H9 (cell line): Measurements from ENCODE around the gene CYB5RL. TPM values are rescaled to one million over a fixed set of nuclear protein-coding genes. Genes with fewer than 3 reads are reported as not detected.

Source experiments
- DNase-seq: peaks from one replicate; pipeline ENCODE4 v3.0.0-alpha.2; 2017
- H2AFZ ChIP-seq: one replicate; pipeline ENCODE4 v1.6.1; 2013; ENCODE audit warnings: mild to moderate bottlenecking, low read length, control low read depth, moderate library complexity
- H2AK5ac ChIP-seq: 2 replicates; pipeline ENCODE4 v1.6.1; 2013; ENCODE audit warnings: low read length, control low read depth, mixed read lengths; ENCODE audit not compliant: insufficient read length
- H2BK120ac ChIP-seq: one replicate; pipeline ENCODE4 v1.6.1; 2013; ENCODE audit warnings: low read depth, mild to moderate bottlenecking, low read length, control low read depth, inconsistent platforms; ENCODE audit not compliant: poor library complexity, severe bottlenecking
- H2BK12ac ChIP-seq: 2 replicates; pipeline ENCODE4 v1.6.1; 2013; ENCODE audit warnings: low read length, control low read depth, mixed read lengths, low read depth; ENCODE audit not compliant: insufficient read length
- H2BK15ac ChIP-seq: 2 replicates; pipeline ENCODE4 v1.6.1; 2013; ENCODE audit warnings: low read depth, low read length, control low read depth
- H2BK20ac ChIP-seq: one replicate; pipeline ENCODE4 v1.6.1; 2013; ENCODE audit warnings: low read depth, mild to moderate bottlenecking, low read length, control low read depth, inconsistent platforms; ENCODE audit not compliant: poor library complexity, severe bottlenecking
- H2BK5ac ChIP-seq: 2 replicates; pipeline ENCODE4 v1.6.1; 2013; ENCODE audit warnings: low read length, control low read depth, mixed read lengths; ENCODE audit not compliant: insufficient read length
- H3K14ac ChIP-seq: 2 replicates; pipeline ENCODE4 v1.6.1; 2013; ENCODE audit warnings: low read length, control low read depth; ENCODE audit not compliant: insufficient read depth
- H3K18ac ChIP-seq: 2 replicates; pipeline ENCODE4 v1.6.1; 2013; ENCODE audit warnings: low read depth, mild to moderate bottlenecking, mixed read lengths, low read length, control low read depth; ENCODE audit not compliant: insufficient read length
- H3K23ac ChIP-seq: 2 replicates; pipeline ENCODE4 v1.6.1; 2013; ENCODE audit warnings: low read length, control low read depth, mixed read lengths, low read depth; ENCODE audit not compliant: insufficient read length
- H3K23me2 ChIP-seq: 2 replicates; pipeline ENCODE4 v1.6.1; 2013; ENCODE audit warnings: low read depth, mild to moderate bottlenecking, mixed read lengths, low read length, control low read depth; ENCODE audit not compliant: insufficient read length, poor library complexity, severe bottlenecking
- H3K27ac ChIP-seq: 2 replicates; pipeline ENCODE4 v1.5.1; 2013; ENCODE audit warnings: low read length, control low read depth, mixed read lengths, low read depth; ENCODE audit not compliant: insufficient read length
- H3K27me3 ChIP-seq: 2 replicates; pipeline ENCODE4 v1.6.1; 2013; ENCODE audit warnings: low read length, control low read depth, inconsistent platforms; ENCODE audit not compliant: insufficient read depth
- H3K4ac ChIP-seq: 2 replicates; pipeline ENCODE4 v1.6.1; 2013; ENCODE audit warnings: low read depth, mild to moderate bottlenecking, control low read depth, inconsistent platforms, low read length, moderate library complexity
- H3K4me1 ChIP-seq: 2 replicates; pipeline ENCODE4 v1.6.1; 2013; ENCODE audit warnings: low read length, control low read depth, inconsistent platforms; ENCODE audit not compliant: insufficient read depth
- H3K4me2 ChIP-seq: 2 replicates; pipeline ENCODE4 v1.6.1; 2013; ENCODE audit warnings: low read length, control low read depth, mixed read lengths; ENCODE audit not compliant: insufficient read length, insufficient read depth
- H3K56ac ChIP-seq: 2 replicates; pipeline ENCODE4 v1.6.1; 2013; ENCODE audit warnings: low read depth, mild to moderate bottlenecking, mixed read lengths, low read length, control low read depth; ENCODE audit not compliant: insufficient read length
- H3K79me1 ChIP-seq: 2 replicates; pipeline ENCODE4 v1.6.1; 2013; ENCODE audit warnings: low read depth, mild to moderate bottlenecking, moderate library complexity, low read length, control low read depth, inconsistent platforms; ENCODE audit not compliant: insufficient read depth, poor library complexity, severe bottlenecking
- H3K79me2 ChIP-seq: 2 replicates; pipeline ENCODE4 v1.6.1; 2013; ENCODE audit warnings: low read length, control low read depth, inconsistent platforms; ENCODE audit not compliant: insufficient read depth
- H3K9ac ChIP-seq: 2 replicates; pipeline ENCODE4 v1.6.1; 2013; ENCODE audit warnings: low read length, control low read depth, mixed read lengths; ENCODE audit not compliant: insufficient read length; ENCODE audit errors: extremely low read depth
- H3K9me3 ChIP-seq: one replicate; pipeline ENCODE4 v1.6.1; 2013; ENCODE audit warnings: low read depth, low read length, inconsistent platforms; ENCODE audit not compliant: control insufficient read depth
- H3T11ph ChIP-seq: one replicate; pipeline ENCODE4 v1.6.1; 2013; ENCODE audit warnings: mild to moderate bottlenecking, low read length, control low read depth, inconsistent platforms
- H4K20me1 ChIP-seq: one replicate; pipeline ENCODE4 v1.6.1; 2013; ENCODE audit not compliant: control insufficient read depth, insufficient read length, insufficient read depth
- H4K5ac ChIP-seq: 2 replicates; pipeline ENCODE4 v1.6.1; 2013; ENCODE audit warnings: low read depth, mild to moderate bottlenecking, mixed read lengths, low read length, control low read depth; ENCODE audit not compliant: insufficient read length
- H4K8ac ChIP-seq: replicated peaks from 2 replicates; pipeline ENCODE4 v1.6.1; 2013; ENCODE audit warnings: low read length, control low read depth, mixed read lengths, low read depth; ENCODE audit not compliant: insufficient read length
- H4K91ac ChIP-seq: 2 replicates; pipeline ENCODE4 v1.6.1; 2013; ENCODE audit warnings: low read depth, mild to moderate bottlenecking, moderate library complexity, mixed read lengths, low read length, control low read depth; ENCODE audit not compliant: insufficient read length
- H3K27ac Mint-ChIP-seq, 3 experiments: 2 replicates in 2 of 3; 3 replicates in 1 of 3; pipeline ENCODE4 v1.8.0; 2020 to 2021; ENCODE audit warnings: mixed read lengths in 3 of 3, mild to moderate bottlenecking in 1 of 3, moderate library complexity in 1 of 3
- H3K27me3 Mint-ChIP-seq: 2 replicates; pipeline ENCODE4 v1.8.0; 2021; ENCODE audit warnings: low read depth, mild to moderate bottlenecking, moderate library complexity, mixed read lengths
- H3K36me3 Mint-ChIP-seq, 3 experiments: 2 replicates in 2 of 3; 3 replicates in 1 of 3; pipeline ENCODE4 v1.8.0; 2020 to 2021; ENCODE audit warnings: low read depth in 3 of 3, mixed read lengths in 3 of 3; ENCODE audit not compliant: insufficient read depth in 1 of 3
- H3K4me1 Mint-ChIP-seq, 2 experiments: 2 replicates each; pipeline ENCODE4 v1.8.0; 2020; ENCODE audit warnings: mixed read lengths in 2 of 2
- H3K4me3 Mint-ChIP-seq, 2 experiments: 2 replicates in 1 of 2; 3 replicates in 1 of 2; pipeline ENCODE4 v1.8.0; 2020 to 2021; ENCODE audit warnings: mild to moderate bottlenecking in 2 of 2, mixed read lengths in 2 of 2, moderate library complexity in 1 of 2
- H3K9me3 Mint-ChIP-seq, 2 experiments: 2 replicates in 1 of 2; 3 replicates in 1 of 2; pipeline ENCODE4 v1.8.0; 2020; ENCODE audit warnings: mild to moderate bottlenecking in 2 of 2, mixed read lengths in 2 of 2, moderate library complexity in 1 of 2
- CTCF ChIP-seq: fragments of 200-600 bp; sonication (generic); conservative IDR thresholded peaks from 3 replicates; pipeline ENCODE4 v1.8.0; 2021; ENCODE audit warnings: antibody characterized with exemption, mild to moderate bottlenecking
- WGBS: extraction: QIAGEN DNeasy Blood & Tissue Kit; methylation state at CpG from one replicate; pipeline ENCODE4 v1.1.7; 2013; ENCODE audit warnings: missing lambda C conversion rate, low lambda C conversion rate, mixed read lengths; ENCODE audit not compliant: insufficient read length; ENCODE audit errors: extremely low coverage; 5-methylcytosine and 5-hydroxymethylcytosine counted together
- total RNA-seq: library from RNA; stranded (reverse); gene quantifications from 2 replicates; pipeline ENCODE4 v1.2.1, GENCODE V29; 2021

The CYB5RL gene
- total RNA-seq, 1 experiment from 2014 or later: 12.6 TPM

GRCh38 chr1:54186056-54186455, 13.8 kb downstream of the CYB5RL start:
- H3K27me3 ChIP-seq: no peaks in the 10 kb centered on the region
- H3K9ac ChIP-seq: no peak overlapping the region
- Mint-ChIP-seq H3K27me3 (peaks cover 2% of the 10 kb centered on the region; the same call in 1 of the 2 replicates), H3K4me3 (no peak overlapping the region), H3K27ac (no peak overlapping the region), H3K36me3 (peaks cover 8 to 13% (median 12%) of the 10 kb centered on the region in 3 experiments; a peak in 6 of 7 replicates), H3K4me1 (peaks cover 2% of the 10 kb centered on the region in 2 experiments), H3K9me3 (no peaks in the 10 kb centered on the region; a peak in 2 of 5 replicates)
- H3K4me1 ChIP-seq: no peaks in the 10 kb centered on the region
- WGBS: no CpG with 5 or more reads among the region's 3 CpGs
- no peak overlapping the region for H3K14ac ChIP-seq
- no peak overlapping the region for H2AFZ ChIP-seq
- no peaks in the 10 kb centered on the region for H3K9me3 ChIP-seq
- H2AK5ac ChIP-seq: no peak overlapping the region
- H2BK5ac ChIP-seq: no peak overlapping the region
- H4K5ac ChIP-seq: no peak overlapping the region
- TF ChIP-seq CTCF: no peak
- H3K23ac ChIP-seq: no peak overlapping the region
- no peak overlapping the region for H3K4me2 ChIP-seq
- no peak overlapping the region for H3K4ac ChIP-seq
- H3K23me2 ChIP-seq: no peaks in the 10 kb centered on the region
- no peak overlapping the region for H4K8ac ChIP-seq
- no peak for DNase-seq
- H3K27ac ChIP-seq: no peak overlapping the region
- H3K56ac ChIP-seq: no peak overlapping the region
- no peak overlapping the region for H2BK120ac ChIP-seq
- no peak overlapping the region for H2BK12ac ChIP-seq
- H4K91ac ChIP-seq: no peak overlapping the region
- no peaks in the 10 kb centered on the region for H4K20me1 ChIP-seq
- no peak overlapping the region for H3T11ph ChIP-seq
- no peaks in the 10 kb centered on the region for H3K79me2 ChIP-seq
- no peak overlapping the region for H2BK20ac ChIP-seq
- no peaks in the 10 kb centered on the region for H3K79me1 ChIP-seq
- H2BK15ac ChIP-seq: no peak overlapping the region
- H3K18ac ChIP-seq: no peak overlapping the region
